Measurements from ENCODE around the gene SLCO4C1.

Gene SLCO4C1

GRCh38 chr5:102290004-102290403 lies 6.1 kb downstream of the SLCO4C1 start:
- in situ Hi-C loops (cut with HindIII; ENCODE audit: low pct_unique_long_range_greater_than_20kb, low sequenced_read_pairs), result no loop called here
- TF ChIP-seq JUND (IDR thresholded peaks at IDR 0.05; ENCODE audit: low read depth), result no peak

GRCh38 chr5:102289251-102289899 lies 6.7 kb downstream of the SLCO4C1 start:
- DNase-seq (ENCODE audit: low read depth in 1 of 2, low spot score in 1 of 2), result peak in 1 of 2 experiments; percentile 14
- no peak for TF ChIP-seq JUND (IDR thresholded peaks at IDR 0.05; ENCODE audit: low read depth)
- in situ Hi-C loops (cut with HindIII; ENCODE audit: low pct_unique_long_range_greater_than_20kb, low sequenced_read_pairs), result no loop called here

More at GRCh38 chr5:102290004-102290403, 6.1 kb downstream of the SLCO4C1 start:
- DNase-seq (ENCODE audit: low read depth in 1 of 2, low spot score in 1 of 2), result no peak

- no peak for TF ChIP-seq JUND (IDR thresholded peaks at IDR 0.05; ENCODE audit: low read depth)
- in situ Hi-C loops (cut with HindIII; ENCODE audit: low pct_unique_long_range_greater_than_20kb, low sequenced_read_pairs), result no loop called here
- DNase-seq (ENCODE audit: low read depth in 1 of 2, low spot score in 1 of 2), result no peak
Measured at GRCh38 chr5:102288630-102289029, 7.5 kb downstream of the SLCO4C1 start.

GRCh38 chr5:102286476-102286875 lies 9.6 kb downstream of the SLCO4C1 start:
- TF ChIP-seq JUND (IDR thresholded peaks at IDR 0.05; ENCODE audit: low read depth), result no peak
- in situ Hi-C loops (cut with HindIII; ENCODE audit: low pct_unique_long_range_greater_than_20kb, low sequenced_read_pairs), result no loop called here
- no peak for DNase-seq (ENCODE audit: low read depth in 1 of 2, low spot score in 1 of 2)

GRCh38 chr5:102283102-102283797 lies 12.8 kb downstream of the SLCO4C1 start:
- no peak for TF ChIP-seq JUND (IDR thresholded peaks at IDR 0.05; ENCODE audit: low read depth)
- in situ Hi-C loops (cut with HindIII; ENCODE audit: low pct_unique_long_range_greater_than_20kb, low sequenced_read_pairs), result no loop called here
- no peak for DNase-seq (ENCODE audit: low read depth in 1 of 2, low spot score in 1 of 2)

GRCh38 chr5:102279711-102280110 lies 16.4 kb downstream of the SLCO4C1 start:
- in situ Hi-C loops (cut with HindIII; ENCODE audit: low pct_unique_long_range_greater_than_20kb, low sequenced_read_pairs), result no loop called here
- TF ChIP-seq JUND (IDR thresholded peaks at IDR 0.05; ENCODE audit: low read depth), result no peak
- no peak for DNase-seq (ENCODE audit: low read depth in 1 of 2, low spot score in 1 of 2)

GRCh38 chr5:102278231-102278630 lies 17.9 kb downstream of the SLCO4C1 start:
- in situ Hi-C loops (cut with HindIII; ENCODE audit: low pct_unique_long_range_greater_than_20kb, low sequenced_read_pairs), result no loop called here

GRCh38 chr5:102277144-102277543 lies 18.9 kb downstream of the SLCO4C1 start:
- DNase-seq (ENCODE audit: low read depth in 1 of 2, low spot score in 1 of 2), result no peak
- TF ChIP-seq JUND (IDR thresholded peaks at IDR 0.05; ENCODE audit: low read depth), result no peak
- in situ Hi-C loops (cut with HindIII; ENCODE audit: low pct_unique_long_range_greater_than_20kb, low sequenced_read_pairs), result no loop called here

More at GRCh38 chr5:102278231-102278630, 17.9 kb downstream of the SLCO4C1 start:
- TF ChIP-seq JUND (IDR thresholded peaks at IDR 0.05; ENCODE audit: low read depth), result no peak
- DNase-seq (ENCODE audit: low read depth in 1 of 2, low spot score in 1 of 2), result no peak

GRCh38 chr5:102271759-102272158 lies 24.3 kb downstream of the SLCO4C1 start:
- TF ChIP-seq JUND (IDR thresholded peaks at IDR 0.05; ENCODE audit: low read depth), result no peak
- DNase-seq (ENCODE audit: low read depth in 1 of 2, low spot score in 1 of 2), result no peak
- in situ Hi-C loops (cut with HindIII; ENCODE audit: low pct_unique_long_range_greater_than_20kb, low sequenced_read_pairs), result no loop called here

- no peak for TF ChIP-seq JUND (IDR thresholded peaks at IDR 0.05; ENCODE audit: low read depth)
- no peak for DNase-seq (ENCODE audit: low read depth in 1 of 2, low spot score in 1 of 2)
- in situ Hi-C loops (cut with HindIII; ENCODE audit: low pct_unique_long_range_greater_than_20kb, low sequenced_read_pairs), result no loop called here
Measured at GRCh38 chr5:102270036-102270435, 26.0 kb downstream of the SLCO4C1 start.

- in situ Hi-C loops (cut with HindIII; ENCODE audit: low pct_unique_long_range_greater_than_20kb, low sequenced_read_pairs), result no loop called here
Measured at GRCh38 chr5:102262688-102263087, 33.4 kb downstream of the SLCO4C1 start.

GRCh38 chr5:102249381-102249780 lies 46.7 kb downstream of the SLCO4C1 start:
- DNase-seq (ENCODE audit: low read depth in 1 of 2, low spot score in 1 of 2), result no peak
- in situ Hi-C loops (cut with HindIII; ENCODE audit: low pct_unique_long_range_greater_than_20kb, low sequenced_read_pairs), result no loop called here
- TF ChIP-seq JUND (IDR thresholded peaks at IDR 0.05; ENCODE audit: low read depth), result no peak

More at GRCh38 chr5:102262688-102263087, 33.4 kb downstream of the SLCO4C1 start:
- TF ChIP-seq JUND (IDR thresholded peaks at IDR 0.05; ENCODE audit: low read depth), result no peak
- DNase-seq (ENCODE audit: low read depth in 1 of 2, low spot score in 1 of 2), result no peak

- DNase-seq (ENCODE audit: low read depth in 1 of 2, low spot score in 1 of 2), result no peak
- TF ChIP-seq JUND (IDR thresholded peaks at IDR 0.05; ENCODE audit: low read depth), result no peak
- in situ Hi-C loops (cut with HindIII; ENCODE audit: low pct_unique_long_range_greater_than_20kb, low sequenced_read_pairs), result no loop called here
Measured at GRCh38 chr5:102243213-102243612, 52.9 kb downstream of the SLCO4C1 start.

All from T47D (cell line).